Vagina (tissue), 2 donors: ENCODE results near the gene C13orf46.

Experiments used
- CTCF ChIP-seq, 3 experiments: fragments of 450-650 bp in 2 of 3; fragments of 200-600 bp in 1 of 3; sonication (generic) in 1 of 3; IDR thresholded peaks; one replicate each; pipeline ENCODE4 v1.5.1; 2017 to 2019; ENCODE audit warnings: antibody characterized with exemption in 3 of 3, mild to moderate bottlenecking in 2 of 3, moderate library complexity in 2 of 3
- POLR2A ChIP-seq, 2 donors: fragments of 450-650 bp; IDR thresholded peaks; one replicate each; pipeline ENCODE4 v1.6.1; 2017; ENCODE audit warnings: antibody characterized with exemption in 2 of 2, mild to moderate bottlenecking in 2 of 2, moderate library complexity in 2 of 2
- POLR2AphosphoS5 ChIP-seq, 2 donors: sonication (generic); formaldehyde crosslinking; IDR thresholded peaks; one replicate each; pipeline ENCODE4 v1.9.0; 2017; ENCODE audit warnings: antibody characterized with exemption in 2 of 2, mild to moderate bottlenecking in 2 of 2, low read depth in 1 of 2; ENCODE audit not compliant: insufficient read depth in 1 of 2

- TF ChIP-seq POLR2A (IDR thresholded peaks at IDR 0.05): no peak
- TF ChIP-seq CTCF (IDR thresholded peaks at IDR 0.05): no peak
- no peak for TF ChIP-seq POLR2AphosphoS5 (IDR thresholded peaks at IDR 0.05; ENCODE audit: insufficient read depth in 1 of 2, low read depth in 1 of 2)
Observed at GRCh38 chr13:113969973-113970611, 3.8 kb downstream of the C13orf46 start.
